IMR-90 (cell line): ENCODE data around the gene ZNF208. TPM values are rescaled to one million over a fixed set of nuclear protein-coding genes. Genes with fewer than 3 reads are reported as not detected.

Experiments used
- ATAC-seq: fragments of 200-7000 bp; cut with Tn5 transposase; 2 replicates; pipeline ENCODE4 v1.9.1; 2020; ENCODE audit warnings: low read depth, mild to moderate bottlenecking, moderate library complexity
- BruUV-seq: library from RNA; stranded (reverse); fragments of 400-500 nt; replicated peaks from 2 replicates; lab custom pipeline; 2021; lab: Mats Ljungman, UMichigan
- CTCF ChIA-PET: fragments of 300-600 bp; formaldehyde crosslinking; extraction: SDS; loops from one replicate; lab custom pipeline; 2021; ENCODE audit warnings: antibody characterized with exemption; lab: Yijun Ruan, JAX
- POLR2A ChIA-PET: fragments of 300-600 bp; sonication (Branson Sonifier 250); formaldehyde crosslinking; loops from one replicate; lab custom pipeline; 2022; ENCODE audit warnings: antibody characterized with exemption; ENCODE audit not compliant: unreplicated experiment; lab: Charles Lee
- DNase-seq: peaks from one replicate; pipeline ENCODE4 v3.0.0; 2013
- H2AFZ ChIP-seq: replicated peaks from 2 replicates; pipeline ENCODE3; 2013; ENCODE audit warnings: low read length, mild to moderate bottlenecking; ENCODE audit not compliant: poor library complexity
- H2AK5ac ChIP-seq: 2 replicates; pipeline ENCODE4 v1.6.1; 2013; ENCODE audit warnings: low read depth, low read length, inconsistent platforms
- H2AK9ac ChIP-seq: replicated peaks from 2 replicates; pipeline ENCODE3; 2013; ENCODE audit warnings: mild to moderate bottlenecking, low read depth, low read length, moderate library complexity; ENCODE audit not compliant: poor library complexity
- H2BK120ac ChIP-seq: 2 replicates; pipeline ENCODE4 v1.6.1; 2013; ENCODE audit warnings: low read depth, low read length, inconsistent platforms
- H2BK15ac ChIP-seq: 3 replicates; pipeline ENCODE4 v1.6.1; 2013; ENCODE audit warnings: low read depth, low read length, inconsistent platforms
- H2BK20ac ChIP-seq: 2 replicates; pipeline ENCODE4 v1.6.1; 2013; ENCODE audit warnings: low read depth, mild to moderate bottlenecking, inconsistent platforms, low read length, moderate library complexity
- H2BK5ac ChIP-seq: 2 replicates; pipeline ENCODE4 v1.6.1; 2013; ENCODE audit warnings: mild to moderate bottlenecking, low read depth, low read length, inconsistent platforms; ENCODE audit not compliant: poor library complexity, severe bottlenecking
- H3K14ac ChIP-seq: replicated peaks from 2 replicates; pipeline ENCODE4 v1.6.1; 2013; ENCODE audit warnings: low read depth, low read length, inconsistent platforms
- H3K18ac ChIP-seq: 2 replicates; pipeline ENCODE4 v1.6.1; 2013; ENCODE audit warnings: low read depth, low read length, control low read depth
- H3K23ac ChIP-seq: 2 replicates; pipeline ENCODE4 v1.6.1; 2013; ENCODE audit warnings: low read depth, low read length, inconsistent platforms
- H3K27ac ChIP-seq: 2 replicates; pipeline ENCODE4 v1.5.1; 2013; ENCODE audit warnings: mild to moderate bottlenecking, control low read depth, low read length; ENCODE audit not compliant: insufficient read depth
- H3K27me3 ChIP-seq: 2 replicates; pipeline ENCODE4 v1.6.1; 2013; ENCODE audit warnings: low read length; ENCODE audit not compliant: control insufficient read depth, insufficient read depth
- H3K36me3 ChIP-seq: 2 replicates; pipeline ENCODE4 v1.6.1; 2013; ENCODE audit warnings: low read length, mixed read lengths; ENCODE audit not compliant: control insufficient read depth, insufficient read depth
- H3K4ac ChIP-seq: 2 replicates; pipeline ENCODE4 v1.6.1; 2013; ENCODE audit warnings: low read depth, low read length, inconsistent platforms
- H3K4me1 ChIP-seq: 2 replicates; pipeline ENCODE4 v1.6.1; 2013; ENCODE audit warnings: low read length, mixed read lengths; ENCODE audit not compliant: control insufficient read depth, insufficient read depth
- H3K4me2 ChIP-seq: 2 replicates; pipeline ENCODE4 v1.6.1; 2013; ENCODE audit warnings: low read depth, mild to moderate bottlenecking, control low read depth, low read length, moderate library complexity
- H3K4me3 ChIP-seq: 2 replicates; pipeline ENCODE4 v1.5.1; 2013; ENCODE audit warnings: low read depth, mild to moderate bottlenecking, control low read depth, low read length, moderate library complexity; ENCODE audit not compliant: insufficient read depth
- H3K56ac ChIP-seq: 2 replicates; pipeline ENCODE4 v1.6.1; 2013; ENCODE audit warnings: low read length, inconsistent platforms; ENCODE audit not compliant: insufficient read depth; ENCODE audit errors: extremely low read depth
- H3K79me1 ChIP-seq, 2 experiments: 2 replicates each; pipeline ENCODE4 v1.6.1; 2013; ENCODE audit warnings: low read length in 2 of 2, inconsistent platforms in 1 of 2, low read depth in 1 of 2
- H3K9ac ChIP-seq: 2 replicates; pipeline ENCODE4 v1.6.1; 2013; ENCODE audit warnings: low read depth, low read length, control low read depth
- H3K9me1 ChIP-seq: 2 replicates; pipeline ENCODE4 v1.6.1; 2013; ENCODE audit warnings: low read length, inconsistent platforms; ENCODE audit not compliant: insufficient read depth
- H3K9me3 ChIP-seq: 2 replicates; pipeline ENCODE4 v1.6.1; 2013; ENCODE audit warnings: low read length; ENCODE audit not compliant: control insufficient read depth, insufficient read depth
- H4K20me1 ChIP-seq: 2 replicates; pipeline ENCODE4 v1.6.1; 2013; ENCODE audit warnings: low read length, inconsistent platforms; ENCODE audit not compliant: insufficient read depth
- H4K5ac ChIP-seq: 2 replicates; pipeline ENCODE4 v1.6.1; 2013; ENCODE audit warnings: mild to moderate bottlenecking, low read depth, low read length, control low read depth
- H4K8ac ChIP-seq, 2 experiments: 2 replicates each; pipeline ENCODE4 v1.6.1; 2013; ENCODE audit warnings: low read depth in 2 of 2, low read length in 2 of 2, control low read depth in 1 of 2, inconsistent platforms in 1 of 2
- H4K91ac ChIP-seq: 2 replicates; pipeline ENCODE4 v1.6.1; 2013; ENCODE audit warnings: low read depth, low read length, inconsistent platforms; ENCODE audit not compliant: insufficient read depth
- BHLHE40 ChIP-seq: fragments of 150-350 bp; IDR thresholded peaks from 2 replicates; pipeline ENCODE4 v1.6.1; 2016; ENCODE audit warnings: mild to moderate bottlenecking, low read depth, low read length
- CHD1 ChIP-seq: IDR thresholded peaks from 2 replicates; pipeline ENCODE4 v1.6.1; 2012; ENCODE audit warnings: low read depth, low read length, improper control_type of control experiment
- ELK1 ChIP-seq: fragments of 150-350 bp; IDR thresholded peaks from 2 replicates; pipeline ENCODE4 v1.6.1; 2016; ENCODE audit warnings: low read depth, mild to moderate bottlenecking, low read length, moderate library complexity, borderline replicate concordance
- MXI1 ChIP-seq: IDR thresholded peaks from 2 replicates; pipeline ENCODE4 v1.6.1; 2012; ENCODE audit warnings: low read depth, mild to moderate bottlenecking, low read length, moderate library complexity, borderline replicate concordance
- NFE2L2 ChIP-seq: fragments of 150-350 bp; IDR thresholded peaks from 2 replicates; pipeline ENCODE4 v1.6.1; 2016; ENCODE audit warnings: low read depth, mild to moderate bottlenecking, low read length
- RAD21 ChIP-seq: IDR thresholded peaks from 2 replicates; pipeline ENCODE4 v1.6.1; 2012; ENCODE audit warnings: low read length, improper control_type of control experiment
- RCOR1 ChIP-seq: IDR thresholded peaks from 2 replicates; pipeline ENCODE4 v1.6.1; 2012; ENCODE audit warnings: mild to moderate bottlenecking, low read length, improper control_type of control experiment; ENCODE audit not compliant: insufficient replicate concordance
- RFX5 ChIP-seq: IDR thresholded peaks from 2 replicates; pipeline ENCODE4 v1.8.0; 2012; ENCODE audit warnings: low read depth, mild to moderate bottlenecking, low read length, moderate library complexity
- SMC3 ChIP-seq: fragments of 150-350 bp; IDR thresholded peaks from 2 replicates; pipeline ENCODE4 v1.6.1; 2016; ENCODE audit warnings: low read depth, mild to moderate bottlenecking, antibody characterized with exemption, low read length, moderate library complexity
- USF2 ChIP-seq: fragments of 150-350 bp; IDR thresholded peaks from 2 replicates; pipeline ENCODE4 v1.6.1; 2017; ENCODE audit warnings: mild to moderate bottlenecking, antibody characterized with exemption, low read length, low read depth
- WGBS, 2 experiments: methylation state at CpG; one replicate each; pipeline versions ENCODE4 v1.1.5 to v1.1.7; 2013; ENCODE audit warnings: missing lambda C conversion rate in 2 of 2; ENCODE audit not compliant: insufficient read length in 1 of 2; ENCODE audit errors: extremely low coverage in 2 of 2; 5-methylcytosine and 5-hydroxymethylcytosine counted together
- dilution Hi-C: fragments of 300-500 bp; cut with HindIII; formaldehyde crosslinking; loops from one replicate; pipeline ENCODE4 v1.14.3; 2018; ENCODE audit warnings: low sequenced_read_pairs; ENCODE audit not compliant: unreplicated experiment
- in situ Hi-C: fragments of 300-500 bp; cut with MboI; formaldehyde crosslinking; loops from 3 replicates; pipeline ENCODE4 v1.14.3; 2019; ENCODE audit warnings: low sequenced_read_pairs, inconsistent platforms, mixed read lengths
- intact Hi-C: fragments of 100-400 bp; cut with micrococcal nuclease; formaldehyde crosslinking; loops from 2 replicates; pipeline ENCODE4 v1.10.0; 2022
- polyA plus RNA-seq, 3 experiments: library from polyadenylated mRNA; depleted of rRNA; stranded (reverse); fragments of >200 nt; gene quantifications; 2 replicates each; pipeline ENCODE4 v1.2.3, GENCODE V29; 2012; ENCODE audit warnings: low replicate concordance in 1 of 3
- total RNA-seq: library from RNA; depleted of rRNA; stranded (reverse); fragments of >200 nt; gene quantifications from 2 replicates; pipeline ENCODE4 v1.2.3, GENCODE V29; 2012

ZNF208 gene
- total and polyA plus RNA-seq, 2 of the 4 experiments (the other 2 are of a cell fraction), result not detected

- no peaks in the 10 kb centered on the region for H3K27me3 ChIP-seq
- no peak overlapping the region for H4K91ac ChIP-seq
- H3K4me1 ChIP-seq, result no peaks in the 10 kb centered on the region
- dilution Hi-C loops (no loop called here), intact Hi-C loops (no loop called here), in situ Hi-C loops (no loop called here)
- H2BK120ac ChIP-seq, result no peak overlapping the region
- ATAC-seq, result no peak
- no peak overlapping the region for H2AFZ ChIP-seq
- BruUV-seq, result no TSS peak
- H3K36me3 ChIP-seq, result no peaks in the 10 kb centered on the region
- H3K23ac ChIP-seq, result no peak overlapping the region
- no peak overlapping the region for H3K4me3 ChIP-seq
- POLR2A ChIA-PET, result no interaction called here
- no peaks in the 10 kb centered on the region for H3K79me1 ChIP-seq
- peaks cover 33% of the 10 kb centered on the region for H3K9me3 ChIP-seq
- no peak overlapping the region for H3K18ac ChIP-seq
- no peak for DNase-seq
- no peak overlapping the region for H4K5ac ChIP-seq
- H3K27ac ChIP-seq, result no peak overlapping the region
- TF ChIP-seq RCOR1, result no peak
- no peak for TF ChIP-seq BHLHE40
- TF ChIP-seq MXI1, result no peak
- no peak for TF ChIP-seq NFE2L2
- TF ChIP-seq ELK1, result no peak
- no peak for TF ChIP-seq CHD1
- no peak for TF ChIP-seq SMC3
- TF ChIP-seq RFX5, result no peak
- no peak for TF ChIP-seq USF2
- TF ChIP-seq RAD21, result no peak
- H3K9me1 ChIP-seq, result no peaks in the 10 kb centered on the region
- H3K56ac ChIP-seq, result no peak overlapping the region
- no peak overlapping the region for H2BK20ac ChIP-seq
- H2BK5ac ChIP-seq, result no peak overlapping the region
- CTCF ChIA-PET, result no interaction called here
- H2AK9ac ChIP-seq, result no peak overlapping the region
- no peak overlapping the region for H3K4ac ChIP-seq
- no peak overlapping the region for H3K9ac ChIP-seq
- no peak overlapping the region for H3K14ac ChIP-seq
- H4K20me1 ChIP-seq, result no peaks in the 10 kb centered on the region
- no peak overlapping the region for H2BK15ac ChIP-seq
- H3K4me2 ChIP-seq, result no peak overlapping the region
- H2AK5ac ChIP-seq, result no peak overlapping the region
- no CpG with 5 or more reads among the region's 3 CpGs for WGBS, 2 experiments
- H4K8ac ChIP-seq, result no peak overlapping the region
These were observed 102.7 kb downstream of the ZNF208 start for GRCh38 chr19:21908066-21908465.
